SW 1271 (cell line): ENCODE data around the gene CRMP1.

Experiments used
- DNase-seq, 2 experiments: peaks; one replicate each; lab custom pipeline; 2025; lab: John Stamatoyannopoulos, UW

The CRMP1 gene

GRCh38 chr4:5796976-5797375 lies 95.9 kb downstream of the CRMP1 start:
- no peak for DNase-seq

GRCh38 chr4:5795580-5795979 lies 97.3 kb downstream of the CRMP1 start:
- DNase-seq, result no peak

- DNase-seq, result no peak
Observed at GRCh38 chr4:5793514-5793913, 99.4 kb downstream of the CRMP1 start.

- no peak for DNase-seq
Observed at GRCh38 chr4:5791654-5792053, 101.2 kb downstream of the CRMP1 start.

- no peak for DNase-seq
Observed at GRCh38 chr4:5790546-5790857, 102.4 kb downstream of the CRMP1 start.

- DNase-seq, result no peak
Observed at GRCh38 chr4:5789141-5789540, 103.7 kb downstream of the CRMP1 start.

GRCh38 chr4:5788144-5788543 lies 104.7 kb downstream of the CRMP1 start:
- DNase-seq, result no peak

- no peak for DNase-seq
Observed at GRCh38 chr4:5787311-5787710, 105.6 kb downstream of the CRMP1 start.

GRCh38 chr4:5785806-5786680 lies 106.8 kb downstream of the CRMP1 start:
- no peak for DNase-seq

GRCh38 chr4:5784960-5785611 lies 107.8 kb downstream of the CRMP1 start:
- DNase-seq, result no peak

GRCh38 chr4:5784021-5784420 lies 108.9 kb downstream of the CRMP1 start:
- DNase-seq, result no peak

GRCh38 chr4:5783486-5783885 lies 109.4 kb downstream of the CRMP1 start:
- no peak for DNase-seq

- DNase-seq, result no peak
Observed at GRCh38 chr4:5782829-5783476, 109.9 kb downstream of the CRMP1 start.

- DNase-seq, result no peak
Observed at GRCh38 chr4:5781691-5782090, 111.2 kb downstream of the CRMP1 start.

GRCh38 chr4:5780831-5781480 lies 111.9 kb downstream of the CRMP1 start:
- DNase-seq, result peak; percentile 16 to 32

- DNase-seq, result no peak
Observed at GRCh38 chr4:5776510-5776909, 116.4 kb downstream of the CRMP1 start.

- no peak for DNase-seq
Observed at GRCh38 chr4:5774416-5775036, 118.4 kb downstream of the CRMP1 start.

GRCh38 chr4:5773271-5773555 lies 119.7 kb downstream of the CRMP1 start:
- DNase-seq, result no peak

GRCh38 chr4:5772528-5773270 lies 120.2 kb downstream of the CRMP1 start:
- DNase-seq, result no peak
